Liver (tissue), 9 donors: ENCODE measurements around the gene DPYSL4. TPM values are rescaled to one million over a fixed set of nuclear protein-coding genes. Genes with fewer than 3 reads are reported as not detected.

Experiments used
- DNase-seq: peaks from one replicate; pipeline ENCODE4 v3.0.0-alpha.2; 2017; ENCODE audit warnings: low spot score
- H3K27ac ChIP-seq, 2 donors: one replicate each; pipeline ENCODE4 v1.7.0; 2013; ENCODE audit warnings: inconsistent platforms in 2 of 2, low read length in 2 of 2, control low read depth in 1 of 2, low read depth in 1 of 2, mild to moderate bottlenecking in 1 of 2
- H3K27me3 ChIP-seq, 4 donors: one replicate each; pipeline versions ENCODE4 v1.6.1 to v1.7.0; 2013; ENCODE audit warnings: low read length in 3 of 4, inconsistent platforms in 1 of 4, mild to moderate bottlenecking in 1 of 4, moderate library complexity in 1 of 4; ENCODE audit not compliant: control insufficient read depth in 4 of 4, insufficient read depth in 4 of 4
- H3K36me3 ChIP-seq, 4 donors: one replicate each; pipeline versions ENCODE4 v1.6.1 to v1.7.0; 2013; ENCODE audit warnings: low read length in 3 of 4, mild to moderate bottlenecking in 3 of 4, low read depth in 1 of 4, moderate library complexity in 1 of 4; ENCODE audit not compliant: control insufficient read depth in 4 of 4, insufficient read depth in 3 of 4
- H3K4me1 ChIP-seq, 4 donors: one replicate each; pipeline versions ENCODE4 v1.6.1 to v1.7.0; 2013; ENCODE audit warnings: low read length in 3 of 4, mild to moderate bottlenecking in 3 of 4, moderate library complexity in 1 of 4; ENCODE audit not compliant: control insufficient read depth in 4 of 4, insufficient read depth in 4 of 4
- H3K4me3 ChIP-seq, 3 donors: one replicate each; pipeline versions ENCODE4 v1.6.1 to v1.7.0; 2013; ENCODE audit warnings: low read length in 3 of 3, control low read depth in 1 of 3, low read depth in 1 of 3, mild to moderate bottlenecking in 1 of 3
- H3K9ac ChIP-seq, 2 donors: one replicate each; pipeline ENCODE4 v1.7.0; 2013; ENCODE audit warnings: low read length in 2 of 2, mild to moderate bottlenecking in 2 of 2, moderate library complexity in 2 of 2, control low read depth in 1 of 2, low read depth in 1 of 2
- H3K9me3 ChIP-seq, 4 donors: one replicate each; pipeline versions ENCODE4 v1.6.1 to v1.7.0; 2013; ENCODE audit warnings: low read length in 3 of 4; ENCODE audit not compliant: control insufficient read depth in 4 of 4
- EGR1 ChIP-seq, 2 donors: IDR thresholded peaks; 2 replicates each; pipeline ENCODE4 v1.6.1; 2016 to 2018; ENCODE audit warnings: antibody characterized with exemption in 2 of 2, low read depth in 2 of 2
- FOXA1 ChIP-seq: IDR thresholded peaks from 2 replicates; pipeline ENCODE4 v1.6.1; 2016; ENCODE audit warnings: antibody characterized with exemption
- FOXA2 ChIP-seq: IDR thresholded peaks from 2 replicates; pipeline ENCODE4 v1.6.1; 2016; ENCODE audit warnings: antibody characterized with exemption
- GABPA ChIP-seq, 2 donors: IDR thresholded peaks in 1 of 2; conservative IDR thresholded peaks in 1 of 2; 2 replicates each; pipeline ENCODE4 v1.6.1; 2016; ENCODE audit warnings: antibody characterized with exemption in 2 of 2, mild to moderate bottlenecking in 1 of 2, moderate library complexity in 1 of 2
- HNF4A ChIP-seq, 2 donors: conservative IDR thresholded peaks; 2 replicates each; pipeline ENCODE4 v1.6.1; 2016; ENCODE audit warnings: antibody characterized with exemption in 2 of 2, mild to moderate bottlenecking in 2 of 2
- HNF4G ChIP-seq: IDR thresholded peaks from 2 replicates; pipeline ENCODE4 v1.6.1; 2016; ENCODE audit warnings: antibody characterized with exemption
- JUND ChIP-seq, 2 donors: IDR thresholded peaks; 2 replicates each; pipeline ENCODE4 v1.6.1; 2016; ENCODE audit warnings: antibody characterized with exemption in 2 of 2
- NR2F2 ChIP-seq: IDR thresholded peaks from 2 replicates; pipeline ENCODE4 v1.6.1; 2016; ENCODE audit warnings: antibody characterized with exemption
- RAD21 ChIP-seq, 2 donors: IDR thresholded peaks; 2 replicates each; pipeline ENCODE4 v1.6.1; 2016; ENCODE audit warnings: antibody characterized with exemption in 2 of 2, mild to moderate bottlenecking in 2 of 2
- RXRA ChIP-seq, 2 donors: IDR thresholded peaks; 2 replicates each; pipeline ENCODE4 v1.6.1; 2017 to 2018; ENCODE audit warnings: antibody characterized with exemption in 2 of 2, mild to moderate bottlenecking in 1 of 2
- SP1 ChIP-seq: IDR thresholded peaks from 2 replicates; pipeline ENCODE4 v1.6.1; 2018; ENCODE audit warnings: antibody characterized with exemption, mild to moderate bottlenecking
- TAF1 ChIP-seq: conservative IDR thresholded peaks from 2 replicates; pipeline ENCODE4 v1.6.1; 2016; ENCODE audit warnings: antibody characterized with exemption, mild to moderate bottlenecking
- YY1 ChIP-seq: IDR thresholded peaks from 2 replicates; pipeline ENCODE4 v1.6.1; 2016; ENCODE audit warnings: antibody characterized with exemption, mild to moderate bottlenecking
- WGBS: extraction: QIAGEN DNeasy Blood & Tissue Kit; methylation state at CpG from one replicate; pipeline ENCODE4 v1.1.7; 2013; 5-methylcytosine and 5-hydroxymethylcytosine counted together
- polyA plus RNA-seq, 2 donors: library from polyadenylated mRNA; stranded (reverse) in 1 of 2; unstranded in 1 of 2; fragments of 200-250 nt in 1 of 2; fragments of >200 nt in 1 of 2; fragmentation: Nextera tagmentation in 1 of 2; extraction: Ambion mirVana in 1 of 2; gene quantifications; one replicate each; pipeline versions ENCODE4 v1.2.1 to v1.2.3, GENCODE V29; 2013 to 2015
- total RNA-seq, 2 donors: library from RNA; depleted of rRNA; stranded (reverse); fragments of >200 nt; gene quantifications; one replicate each; pipeline ENCODE4 v1.2.3, GENCODE V29; 2014
- TF ChIP-seq, protein P1 (sequence below): IDR thresholded peaks from 2 replicates; pipeline ENCODE4 v1.6.1; 2016; ENCODE audit warnings: antibody characterized with exemption
- TF ChIP-seq, protein P2 (sequence below): fragments of 150-350 bp; IDR thresholded peaks from 2 replicates; pipeline ENCODE4 v1.5.1; 2017; ENCODE audit warnings: improper control_type of control experiment, low read depth, low read length; ENCODE audit not compliant: missing input control
- TF ChIP-seq, protein P3 (sequence below): IDR thresholded peaks from 2 replicates; pipeline ENCODE4 v1.6.1; 2016; ENCODE audit warnings: antibody characterized with exemption
- TF ChIP-seq, protein P4 (sequence below): IDR thresholded peaks from 2 replicates; pipeline ENCODE4 v1.6.1; 2016; ENCODE audit warnings: antibody characterized with exemption
- TF ChIP-seq, protein P5 (sequence below): IDR thresholded peaks from 2 replicates; pipeline ENCODE4 v1.6.1; 2016; ENCODE audit warnings: antibody characterized with exemption, mild to moderate bottlenecking
- donor health status: healthy.
- donor health status: healthy.
- donor health status: healthy.
- donor health status: healthy.
- donor health status: healthy.

DPYSL4 gene
- total and polyA plus RNA-seq, 4 donors, result 0.19 to 2.2 (median 0.26) TPM

DNA sequence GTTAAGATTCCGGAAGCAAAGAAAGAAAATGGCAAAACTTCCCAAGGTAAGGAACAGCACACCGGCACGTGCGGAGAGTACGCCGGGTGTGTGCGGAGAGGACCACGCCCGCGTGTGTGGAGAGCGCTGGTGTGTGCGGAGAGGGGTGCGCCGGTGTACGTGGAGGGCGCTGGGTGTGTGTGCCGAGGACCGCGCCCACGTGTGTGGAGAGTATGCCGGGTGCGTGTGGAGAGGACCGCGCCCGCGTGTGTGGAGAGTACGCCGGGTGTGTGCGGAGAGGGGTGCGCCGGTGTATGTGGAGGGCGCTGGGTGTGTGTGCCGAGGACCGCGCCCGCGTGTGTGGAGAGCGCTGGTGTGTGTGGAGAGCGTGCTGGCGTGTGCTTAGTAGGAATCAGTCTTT, 48.6 kb upstream of the DPYSL4 start:
- no peak overlapping the region for H3K27ac ChIP-seq
- H3K4me3 ChIP-seq, result no peak overlapping the region
- no peak for TF ChIP-seq HNF4G
- TF ChIP-seq RAD21 (IDR thresholded peaks at IDR 0.05), result no peak
- TF ChIP-seq, protein P1, sequence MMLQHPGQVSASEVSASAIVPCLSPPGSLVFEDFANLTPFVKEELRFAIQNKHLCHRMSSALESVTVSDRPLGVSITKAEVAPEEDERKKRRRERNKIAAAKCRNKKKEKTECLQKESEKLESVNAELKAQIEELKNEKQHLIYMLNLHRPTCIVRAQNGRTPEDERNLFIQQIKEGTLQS, result no peak
- H3K9ac ChIP-seq, result no peak overlapping the region
- WGBS, result 91% methylated on average over 40 of the region's 40 CpGs
- no peaks in the 10 kb centered on the region for H3K4me1 ChIP-seq
- H3K9me3 ChIP-seq, result no peaks in the 10 kb centered on the region
- no peaks in the 10 kb centered on the region for H3K36me3 ChIP-seq
- H3K27me3 ChIP-seq, result no peaks in the 10 kb centered on the region
- no peak for DNase-seq

DNA sequence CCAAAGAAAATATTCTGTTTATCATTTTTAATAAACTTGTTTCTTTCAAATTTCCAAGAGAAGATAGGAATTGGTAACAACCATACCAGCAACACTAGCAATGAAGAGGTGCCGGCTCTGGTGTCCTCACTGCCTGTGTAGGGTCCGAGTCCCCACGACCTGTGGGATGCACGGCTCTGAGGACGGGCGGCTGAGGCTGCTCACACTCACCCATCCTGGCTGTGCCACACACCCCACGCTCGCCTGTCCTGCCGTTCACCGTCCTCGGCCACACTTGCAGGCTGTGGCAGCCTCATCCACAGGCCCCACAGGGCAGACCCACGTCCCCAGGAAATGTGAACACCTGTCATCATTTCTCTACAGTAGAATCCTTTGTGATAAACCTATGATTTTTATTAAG, 48.2 kb upstream of the DPYSL4 start:
- no peak for DNase-seq
- TF ChIP-seq HNF4G, result no peak
- TF ChIP-seq SP1, result no peak
- TF ChIP-seq, protein P2, sequence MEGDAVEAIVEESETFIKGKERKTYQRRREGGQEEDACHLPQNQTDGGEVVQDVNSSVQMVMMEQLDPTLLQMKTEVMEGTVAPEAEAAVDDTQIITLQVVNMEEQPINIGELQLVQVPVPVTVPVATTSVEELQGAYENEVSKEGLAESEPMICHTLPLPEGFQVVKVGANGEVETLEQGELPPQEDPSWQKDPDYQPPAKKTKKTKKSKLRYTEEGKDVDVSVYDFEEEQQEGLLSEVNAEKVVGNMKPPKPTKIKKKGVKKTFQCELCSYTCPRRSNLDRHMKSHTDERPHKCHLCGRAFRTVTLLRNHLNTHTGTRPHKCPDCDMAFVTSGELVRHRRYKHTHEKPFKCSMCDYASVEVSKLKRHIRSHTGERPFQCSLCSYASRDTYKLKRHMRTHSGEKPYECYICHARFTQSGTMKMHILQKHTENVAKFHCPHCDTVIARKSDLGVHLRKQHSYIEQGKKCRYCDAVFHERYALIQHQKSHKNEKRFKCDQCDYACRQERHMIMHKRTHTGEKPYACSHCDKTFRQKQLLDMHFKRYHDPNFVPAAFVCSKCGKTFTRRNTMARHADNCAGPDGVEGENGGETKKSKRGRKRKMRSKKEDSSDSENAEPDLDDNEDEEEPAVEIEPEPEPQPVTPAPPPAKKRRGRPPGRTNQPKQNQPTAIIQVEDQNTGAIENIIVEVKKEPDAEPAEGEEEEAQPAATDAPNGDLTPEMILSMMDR, result no peak
- no peak for TF ChIP-seq FOXA1
- no peak for TF ChIP-seq NR2F2
- TF ChIP-seq JUND (IDR thresholded peaks at IDR 0.05), result no peak
- TF ChIP-seq, protein P3, sequence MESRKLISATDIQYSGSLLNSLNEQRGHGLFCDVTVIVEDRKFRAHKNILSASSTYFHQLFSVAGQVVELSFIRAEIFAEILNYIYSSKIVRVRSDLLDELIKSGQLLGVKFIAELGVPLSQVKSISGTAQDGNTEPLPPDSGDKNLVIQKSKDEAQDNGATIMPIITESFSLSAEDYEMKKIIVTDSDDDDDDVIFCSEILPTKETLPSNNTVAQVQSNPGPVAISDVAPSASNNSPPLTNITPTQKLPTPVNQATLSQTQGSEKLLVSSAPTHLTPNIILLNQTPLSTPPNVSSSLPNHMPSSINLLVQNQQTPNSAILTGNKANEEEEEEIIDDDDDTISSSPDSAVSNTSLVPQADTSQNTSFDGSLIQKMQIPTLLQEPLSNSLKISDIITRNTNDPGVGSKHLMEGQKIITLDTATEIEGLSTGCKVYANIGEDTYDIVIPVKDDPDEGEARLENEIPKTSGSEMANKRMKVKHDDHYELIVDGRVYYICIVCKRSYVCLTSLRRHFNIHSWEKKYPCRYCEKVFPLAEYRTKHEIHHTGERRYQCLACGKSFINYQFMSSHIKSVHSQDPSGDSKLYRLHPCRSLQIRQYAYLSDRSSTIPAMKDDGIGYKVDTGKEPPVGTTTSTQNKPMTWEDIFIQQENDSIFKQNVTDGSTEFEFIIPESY, result no peak
- TF ChIP-seq HNF4A (conservative IDR thresholded peaks at IDR 0.05), result no peak
- TF ChIP-seq YY1, result no peak
- TF ChIP-seq RXRA (IDR thresholded peaks at IDR 0.05), result no peak
- no peak for TF ChIP-seq GABPA (IDR thresholded peaks at IDR 0.05 in 1 of 2, conservative IDR thresholded peaks at IDR 0.05 in 1 of 2)
- no peak for TF ChIP-seq RAD21 (IDR thresholded peaks at IDR 0.05)
- no peak for TF ChIP-seq EGR1 (IDR thresholded peaks at IDR 0.05; ENCODE audit: low read depth in 2 of 2)
- TF ChIP-seq, protein P4, sequence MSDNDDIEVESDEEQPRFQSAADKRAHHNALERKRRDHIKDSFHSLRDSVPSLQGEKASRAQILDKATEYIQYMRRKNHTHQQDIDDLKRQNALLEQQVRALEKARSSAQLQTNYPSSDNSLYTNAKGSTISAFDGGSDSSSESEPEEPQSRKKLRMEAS, result no peak
- no peak for TF ChIP-seq TAF1
- TF ChIP-seq, protein P5, sequence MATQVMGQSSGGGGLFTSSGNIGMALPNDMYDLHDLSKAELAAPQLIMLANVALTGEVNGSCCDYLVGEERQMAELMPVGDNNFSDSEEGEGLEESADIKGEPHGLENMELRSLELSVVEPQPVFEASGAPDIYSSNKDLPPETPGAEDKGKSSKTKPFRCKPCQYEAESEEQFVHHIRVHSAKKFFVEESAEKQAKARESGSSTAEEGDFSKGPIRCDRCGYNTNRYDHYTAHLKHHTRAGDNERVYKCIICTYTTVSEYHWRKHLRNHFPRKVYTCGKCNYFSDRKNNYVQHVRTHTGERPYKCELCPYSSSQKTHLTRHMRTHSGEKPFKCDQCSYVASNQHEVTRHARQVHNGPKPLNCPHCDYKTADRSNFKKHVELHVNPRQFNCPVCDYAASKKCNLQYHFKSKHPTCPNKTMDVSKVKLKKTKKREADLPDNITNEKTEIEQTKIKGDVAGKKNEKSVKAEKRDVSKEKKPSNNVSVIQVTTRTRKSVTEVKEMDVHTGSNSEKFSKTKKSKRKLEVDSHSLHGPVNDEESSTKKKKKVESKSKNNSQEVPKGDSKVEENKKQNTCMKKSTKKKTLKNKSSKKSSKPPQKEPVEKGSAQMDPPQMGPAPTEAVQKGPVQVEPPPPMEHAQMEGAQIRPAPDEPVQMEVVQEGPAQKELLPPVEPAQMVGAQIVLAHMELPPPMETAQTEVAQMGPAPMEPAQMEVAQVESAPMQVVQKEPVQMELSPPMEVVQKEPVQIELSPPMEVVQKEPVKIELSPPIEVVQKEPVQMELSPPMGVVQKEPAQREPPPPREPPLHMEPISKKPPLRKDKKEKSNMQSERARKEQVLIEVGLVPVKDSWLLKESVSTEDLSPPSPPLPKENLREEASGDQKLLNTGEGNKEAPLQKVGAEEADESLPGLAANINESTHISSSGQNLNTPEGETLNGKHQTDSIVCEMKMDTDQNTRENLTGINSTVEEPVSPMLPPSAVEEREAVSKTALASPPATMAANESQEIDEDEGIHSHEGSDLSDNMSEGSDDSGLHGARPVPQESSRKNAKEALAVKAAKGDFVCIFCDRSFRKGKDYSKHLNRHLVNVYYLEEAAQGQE, result no peak
- no peak for TF ChIP-seq FOXA2
- TF ChIP-seq, protein P1, result no peak
- H3K4me3 ChIP-seq, result no peak overlapping the region
- no peak overlapping the region for H3K27ac ChIP-seq
- no peaks in the 10 kb centered on the region for H3K27me3 ChIP-seq
- 88% methylated on average over 12 of the region's 12 CpGs for WGBS
- no peaks in the 10 kb centered on the region for H3K4me1 ChIP-seq
- no peaks in the 10 kb centered on the region for H3K36me3 ChIP-seq
- no peaks in the 10 kb centered on the region for H3K9me3 ChIP-seq
- H3K9ac ChIP-seq, result no peak overlapping the region
